HG03460 (cell line): ENCODE data around the gene ZG16.
A peak's percentile ranks its signal among the peaks of the same experiment; 100 is the strongest.
"Not testable (repeated sequence)": the region's sequence is repeated elsewhere in the genome, so short reads cannot be mapped to it uniquely, and the experiment has no call there.

Source experiments
- ATAC-seq: cut with Tn5 transposase; IDR thresholded peaks from one replicate; pipeline ENCODE4 v1.9.1; 2021; ENCODE audit not compliant: unreplicated experiment

ZG16 gene

GRCh38 chr16:29777576-29778350, at the start of gene ZG16:
ZG16 (plus strand) TSS chr16:29778256; CDS start chr16:29779267, 1,011 bp downstream.
- no peak for ATAC-seq

DNA sequence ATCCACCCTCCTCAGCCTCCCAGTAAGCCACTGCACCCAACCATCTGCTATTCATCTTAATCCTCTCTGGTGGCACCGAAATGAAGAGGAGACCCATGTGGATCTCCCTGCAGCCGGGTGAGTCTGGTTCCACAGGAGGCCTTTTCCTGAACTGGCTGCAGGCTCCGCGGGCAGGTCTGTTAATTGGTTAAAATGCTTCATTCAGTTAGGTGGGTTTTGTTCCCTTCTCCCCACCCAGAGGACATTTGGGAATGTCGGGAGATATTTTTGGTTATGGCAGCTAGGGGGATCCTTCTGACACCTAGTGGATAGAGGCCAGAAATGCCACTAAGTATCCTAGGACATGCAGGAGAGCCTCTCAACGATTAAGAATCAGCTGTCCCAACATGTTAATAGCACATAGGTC, 48.9 kb upstream of the ZG16 start:
- ATAC-seq: no peak

DNA sequence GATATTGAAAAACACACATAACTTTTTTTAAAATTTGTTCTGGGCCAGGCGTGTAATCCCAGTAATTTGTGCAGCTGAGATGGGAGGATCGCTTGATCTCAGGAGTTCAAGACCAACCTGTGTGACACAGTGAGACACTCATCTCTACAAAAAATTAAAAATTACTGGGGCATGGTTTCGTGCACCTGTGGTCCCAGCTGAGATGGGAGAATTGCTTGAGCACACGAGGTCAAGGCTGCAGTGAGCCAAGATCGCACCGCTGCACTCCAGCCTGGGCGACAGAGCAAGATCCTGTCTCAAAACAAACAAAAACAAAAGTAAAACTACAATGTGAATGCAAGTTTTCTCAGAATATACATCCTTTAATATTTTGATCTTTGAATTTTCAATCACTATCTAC, 47.4 kb upstream of the ZG16 start:
- ATAC-seq: no peak

- ATAC-seq: not testable (repeated sequence)
Observed at GRCh38 chr16:29731768-29732601, 46.1 kb upstream of the ZG16 start.

DNA sequence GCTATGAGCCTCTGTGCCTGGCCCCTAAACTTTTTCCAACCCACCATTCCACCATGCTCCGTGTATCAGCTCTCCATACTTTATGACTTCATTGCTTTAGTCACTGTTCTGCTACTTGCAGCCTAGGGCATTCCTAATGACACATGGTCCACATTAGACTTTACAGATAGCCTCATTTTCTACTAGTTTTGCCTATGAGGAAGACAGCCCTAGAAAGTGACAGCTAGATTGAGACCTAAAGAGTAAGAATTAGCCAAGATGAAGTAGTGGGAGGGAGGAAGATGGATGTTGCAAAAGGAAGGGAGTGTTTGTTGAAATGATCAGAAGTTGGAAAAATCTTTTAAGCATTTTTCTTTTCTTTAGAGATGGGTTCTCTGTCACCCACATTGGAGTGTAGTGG, 43.3 kb upstream of the ZG16 start:
- ATAC-seq: no peak

- ATAC-seq: no peak
Observed at GRCh38 chr16:29736112-29736511, 41.9 kb upstream of the ZG16 start.

DNA sequence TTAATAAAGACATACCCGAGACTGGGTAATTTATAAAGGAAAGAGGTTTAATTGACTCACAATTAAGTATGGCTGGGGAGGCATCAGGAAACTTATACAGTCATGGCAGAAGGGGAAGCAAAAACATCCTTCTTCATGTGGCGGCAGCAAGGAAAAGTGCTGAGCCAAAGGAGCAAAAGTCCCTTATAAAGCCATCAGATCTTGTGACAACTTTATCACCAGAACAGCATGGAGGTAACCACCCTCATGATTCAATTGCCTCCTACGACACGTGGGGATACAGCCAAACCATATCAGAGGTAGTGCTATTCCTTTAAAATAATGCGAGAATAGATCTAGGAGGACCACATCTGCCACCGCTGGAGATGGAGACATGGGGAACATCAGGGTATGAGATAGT, 41.3 kb upstream of the ZG16 start:
- no peak for ATAC-seq

DNA sequence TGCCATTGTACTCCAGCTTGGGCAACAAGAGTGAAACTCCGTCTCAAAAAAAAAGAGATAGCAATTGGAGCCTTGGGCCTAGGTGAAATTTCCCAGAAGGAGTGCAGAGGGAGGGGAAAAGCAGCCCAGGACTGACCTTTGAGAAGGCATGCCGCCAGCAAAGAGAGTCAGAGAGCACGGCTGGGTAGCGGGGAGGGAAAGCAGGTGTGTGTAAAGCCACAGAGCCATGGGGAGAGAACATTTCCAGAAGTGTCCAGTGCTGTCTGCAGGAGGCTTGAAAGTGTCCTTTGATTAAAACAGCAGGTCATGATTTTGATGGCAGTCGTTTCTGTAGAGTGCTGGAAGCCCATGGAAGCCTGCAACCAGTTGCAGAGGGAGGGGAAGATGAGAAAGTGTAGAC, 40.3 kb upstream of the ZG16 start:
- ATAC-seq: no peak

DNA sequence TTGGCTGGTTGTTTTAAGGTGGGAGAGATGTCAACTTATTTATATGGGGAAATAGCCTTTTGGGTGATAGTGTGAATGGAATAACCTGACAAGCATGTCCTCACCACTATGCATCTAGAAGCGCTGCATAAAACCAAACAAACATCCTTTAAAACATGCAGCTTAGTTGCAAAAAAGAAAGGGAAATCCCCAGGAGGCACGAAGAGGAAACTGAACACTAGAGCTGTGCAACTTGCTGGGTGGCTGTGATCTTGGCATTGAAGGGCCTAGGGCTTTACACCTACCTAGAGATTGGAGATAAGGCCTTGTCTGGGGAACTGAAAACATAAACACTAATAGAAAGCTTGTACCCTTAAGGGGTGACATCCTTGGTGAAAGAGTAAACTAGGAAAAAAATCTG, 39.5 kb upstream of the ZG16 start:
- peak; percentile 59 for ATAC-seq

DNA sequence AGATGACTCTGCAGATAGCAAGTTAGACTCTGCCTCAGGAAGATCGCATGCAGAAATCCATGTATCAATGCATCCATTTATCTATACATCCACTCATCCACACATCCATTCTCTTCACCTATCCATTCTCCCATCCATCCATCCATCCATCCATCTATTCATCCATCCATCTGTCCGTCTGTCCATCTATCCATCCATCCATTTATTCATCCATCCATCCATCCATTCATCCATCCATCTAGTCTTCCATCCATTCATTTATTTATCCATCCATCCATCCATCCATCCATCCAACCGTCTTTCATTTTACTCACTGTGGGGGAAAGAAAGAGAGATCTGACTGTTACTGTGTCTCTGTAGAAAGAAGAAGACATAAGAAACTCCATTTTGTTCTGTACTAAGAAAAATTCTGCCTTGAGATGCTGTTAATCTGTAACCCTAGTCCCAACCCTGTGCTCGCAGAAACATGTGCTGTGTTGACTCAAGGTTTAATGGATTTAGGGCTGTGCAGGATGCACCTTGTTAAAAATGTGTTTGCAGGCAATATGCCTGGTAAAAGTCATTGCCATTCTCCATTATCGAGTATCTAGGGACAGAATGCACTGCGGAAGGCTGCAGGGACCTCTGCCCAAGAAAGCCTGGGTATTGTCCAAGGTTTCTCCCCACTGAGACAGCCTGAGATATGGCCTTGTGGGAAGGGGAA, 38.0 kb upstream of the ZG16 start:
- not testable (repeated sequence) for ATAC-seq

GRCh38 chr16:29740630-29741015, 37.4 kb upstream of the ZG16 start:
- not testable (repeated sequence) for ATAC-seq

DNA sequence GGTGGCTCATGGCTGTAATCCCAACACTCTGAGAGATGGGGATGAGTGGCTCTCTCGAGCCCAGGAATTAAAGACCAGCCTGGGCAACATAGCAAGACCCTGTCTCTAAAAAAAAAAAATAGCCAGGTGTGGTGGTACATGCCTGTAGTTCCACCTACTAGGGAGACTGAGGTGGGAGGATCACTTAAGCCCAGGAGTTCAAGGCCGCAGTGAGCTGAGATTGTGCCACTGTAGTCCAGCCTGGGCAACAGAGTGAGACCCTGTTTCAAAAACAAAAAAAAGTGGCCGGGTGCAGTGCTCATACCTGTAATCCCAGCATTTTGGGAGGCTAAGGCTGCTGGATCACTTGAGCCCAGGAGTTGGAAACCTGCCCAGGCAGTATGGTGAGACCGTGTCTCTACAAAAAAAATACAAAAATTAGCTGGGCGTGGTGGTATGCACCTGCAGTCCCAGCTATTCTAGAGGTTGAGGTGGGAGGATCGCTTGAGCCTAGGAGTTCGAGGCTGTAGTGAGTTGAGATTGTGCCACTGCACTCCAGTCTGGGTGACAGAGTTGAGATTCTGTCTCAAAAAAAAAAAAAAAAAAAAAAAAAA, 35.3 kb upstream of the ZG16 start:
- ATAC-seq: no peak

DNA sequence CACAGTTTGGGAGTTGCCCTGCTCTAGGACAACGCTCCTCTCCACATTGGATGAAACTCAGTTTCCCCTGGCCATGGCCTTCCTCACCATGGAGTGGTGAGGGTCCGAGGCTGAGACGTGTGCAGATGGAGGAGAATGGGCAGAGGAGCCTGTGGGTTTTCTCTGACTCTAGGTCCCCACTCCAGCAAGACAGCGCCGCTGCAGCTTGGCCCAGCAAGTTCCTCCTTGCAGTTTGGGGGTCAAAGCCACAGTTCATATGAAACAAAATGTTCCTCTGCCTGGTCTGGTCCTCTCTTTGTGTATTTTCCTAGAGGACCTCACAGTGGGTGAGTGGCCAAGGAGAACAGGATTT, 34.6 kb upstream of the ZG16 start:
- no peak for ATAC-seq

- ATAC-seq: no peak
Observed at GRCh38 chr16:29743827-29744531, 34.1 kb upstream of the ZG16 start.

DNA sequence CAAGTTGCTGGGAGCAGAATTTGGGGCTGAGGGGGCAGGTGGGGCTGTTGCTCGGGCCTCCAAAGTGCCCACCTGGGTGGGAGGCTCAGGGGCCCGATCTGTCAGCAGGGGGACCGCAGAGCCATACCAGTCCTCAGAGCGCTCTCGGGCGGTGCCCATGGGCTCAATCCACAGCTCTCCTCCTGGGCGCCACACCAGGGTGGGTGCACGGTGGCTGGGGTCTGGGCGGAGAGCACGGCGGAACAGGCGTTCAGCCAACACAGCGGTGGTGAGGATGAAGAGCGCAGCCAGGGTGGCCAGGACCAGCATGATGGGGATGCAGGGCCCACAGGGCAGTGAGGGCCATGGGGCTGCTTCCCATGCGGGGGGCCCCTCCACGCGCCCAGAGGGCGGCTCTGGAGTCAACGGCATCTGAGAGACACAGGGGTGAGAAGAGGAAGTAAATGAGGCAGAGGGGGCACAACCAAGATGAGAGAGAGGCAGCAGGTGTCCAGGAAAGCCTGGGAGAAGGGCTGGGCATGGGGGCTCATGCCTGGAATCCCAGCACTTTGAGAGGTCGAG, 33.4 kb upstream of the ZG16 start:
- ATAC-seq: no peak

GRCh38 chr16:29745121-29745852, 32.8 kb upstream of the ZG16 start:
- peak; percentile 44 for ATAC-seq

- peak; percentile 78 for ATAC-seq
Observed at GRCh38 chr16:29745853-29746345, 32.2 kb upstream of the ZG16 start, which contains the start of gene C16orf54. C16orf54 (minus strand) TSS chr16:29745990; CDS start chr16:29744951, 1,039 bp downstream.

DNA sequence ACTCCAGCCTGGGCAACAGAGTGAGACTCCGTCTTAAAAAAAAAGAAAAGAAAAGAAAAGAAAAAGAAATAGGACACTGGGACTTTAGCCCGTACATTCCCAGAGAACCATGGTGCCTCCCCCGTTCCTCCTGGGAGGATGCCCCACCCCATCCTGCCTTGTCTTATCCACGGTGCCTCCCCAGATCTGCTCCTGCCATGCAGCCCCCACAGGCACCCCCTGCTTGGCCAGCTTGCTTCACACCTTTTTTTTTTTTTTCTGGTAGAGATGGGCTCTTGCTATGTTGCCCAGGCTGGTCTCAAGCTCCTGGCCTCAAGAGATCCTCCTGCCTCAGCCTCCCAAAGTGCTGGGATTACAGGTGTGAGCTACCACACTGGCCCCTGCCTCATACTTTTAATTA, 31.5 kb upstream of the ZG16 start:
- ATAC-seq: not testable (repeated sequence)
